A172 (cell line): ENCODE data around the gene DHX35. TPM values are rescaled to one million over a fixed set of nuclear protein-coding genes. Genes with fewer than 3 reads are reported as not detected.
"Not testable (repeated sequence)": the region's sequence is repeated elsewhere in the genome, so short reads cannot be mapped to it uniquely, and the experiment has no call there.

ENCODE experiments used
- DNase-seq: peaks from one replicate; pipeline ENCODE4 v3.0.0-alpha.2; 2015; ENCODE audit warnings: low spot score
- total RNA-seq: library from RNA; depleted of rRNA; stranded (reverse); fragments of >200 nt; shearing (Covaris generic); gene quantifications from 2 replicates; pipeline ENCODE4 v1.2.3, GENCODE V29; 2014

Gene DHX35
- total RNA-seq, 1 experiment from 2014 or later: 12.1 TPM

GRCh38 chr20:38979842-38980241, 17.7 kb downstream of the DHX35 start:
- no peak for DNase-seq

- DNase-seq: no peak
These were observed 20.1 kb downstream of the DHX35 start for GRCh38 chr20:38982291-38982690.

- DNase-seq: peak; percentile 18
These were observed 22.9 kb downstream of the DHX35 start for GRCh38 chr20:38985060-38985459.

GRCh38 chr20:38985603-38986170, 23.5 kb downstream of the DHX35 start:
- peak; percentile 89 for DNase-seq

- no peak for DNase-seq
These were observed 24.5 kb downstream of the DHX35 start for GRCh38 chr20:38986663-38987062.

- no peak for DNase-seq
These were observed 25.6 kb downstream of the DHX35 start for GRCh38 chr20:38987777-38988176.

GRCh38 chr20:38990728-38991127, 28.6 kb downstream of the DHX35 start:
- DNase-seq: no peak

GRCh38 chr20:38991814-38992704, 29.9 kb downstream of the DHX35 start:
- no peak for DNase-seq

GRCh38 chr20:38995536-38996044, 33.4 kb downstream of the DHX35 start:
- DNase-seq: no peak

- not testable (repeated sequence) for DNase-seq
These were observed 34.7 kb downstream of the DHX35 start for GRCh38 chr20:38996866-38997265.

GRCh38 chr20:38997622-38998021, 35.5 kb downstream of the DHX35 start:
- no peak for DNase-seq

GRCh38 chr20:38999217-38999616, 37.1 kb downstream of the DHX35 start:
- DNase-seq: no peak

GRCh38 chr20:38999965-39000910, 38.1 kb downstream of the DHX35 start:
- DNase-seq: no peak

GRCh38 chr20:39004508-39004907, 42.4 kb downstream of the DHX35 start:
- peak; percentile 18 for DNase-seq

- DNase-seq: no peak
These were observed 47.2 kb downstream of the DHX35 start for GRCh38 chr20:39009348-39009747.

- DNase-seq: no peak
These were observed 48.4 kb downstream of the DHX35 start for GRCh38 chr20:39010496-39010895.

GRCh38 chr20:39013662-39014109, 51.5 kb downstream of the DHX35 start:
- no peak for DNase-seq

- DNase-seq: no peak
These were observed 53.9 kb downstream of the DHX35 start for GRCh38 chr20:39016041-39016440.

GRCh38 chr20:39016506-39016905, 54.4 kb downstream of the DHX35 start:
- no peak for DNase-seq

- no peak for DNase-seq
These were observed 56.9 kb downstream of the DHX35 start for GRCh38 chr20:39019027-39019426.

- no peak for DNase-seq
These were observed 57.7 kb downstream of the DHX35 start for GRCh38 chr20:39019805-39020325.

- no peak for DNase-seq
These were observed 59.6 kb downstream of the DHX35 start for GRCh38 chr20:39021748-39022147.
